A549 (cell line): Measurements from ENCODE around the gene EXOG. TPM values are rescaled to one million over a fixed set of nuclear protein-coding genes. Genes with fewer than 3 reads are reported as not detected.

Experiments used
- ATAC-seq, 2 experiments: fragments of 200-7000 bp in 1 of 2; fragments of >200 bp in 1 of 2; cut with Nextera tagmentation in 1 of 2; cut with Tn5 transposase in 1 of 2; 3 replicates each; pipeline versions ENCODE4 v1.8.0 to v1.9.1; 2018 to 2020; ENCODE audit warnings: mild to moderate bottlenecking in 1 of 2, moderate library complexity in 1 of 2
- CTCF ChIA-PET: fragments of 300-600 bp; sonication (Branson Sonifier 250); formaldehyde crosslinking; extraction: SDS; loops from one replicate; lab custom pipeline; 2021; ENCODE audit warnings: antibody characterized with exemption, inconsistent platforms; lab: Yijun Ruan, JAX
- POLR2A ChIA-PET: fragments of 350-600 bp; formaldehyde crosslinking; extraction: SDS; loops from one replicate; lab custom pipeline; 2021; ENCODE audit warnings: antibody characterized with exemption, inconsistent platforms; lab: Yijun Ruan, JAX
- DNase-seq, 2 experiments: peaks; one replicate each; pipeline versions ENCODE4 v3.0.0 to v3.0.0-alpha.2; 2011 to 2016; ENCODE audit warnings: low read depth in 1 of 2, low spot score in 1 of 2
- FAIRE-seq: peaks from 2 replicates; lab custom pipeline; 2011; peaks lifted over from hg19 to GRCh38; lab: Jason Lieb, UNC
- H3K27ac ChIP-seq, 2 experiments: fragments of >200 bp; sonication (Bioruptor Twin); formaldehyde crosslinking; 3 replicates each; pipeline ENCODE4 v1.5.1; 2016 to 2017
- H3K4me1 ChIP-seq: fragments of >200 bp; sonication (Bioruptor Twin); formaldehyde crosslinking; 3 replicates; pipeline ENCODE4 v1.6.1; 2016
- H3K4me2 ChIP-seq: fragments of >200 bp; sonication (Bioruptor Twin); formaldehyde crosslinking; 3 replicates; pipeline ENCODE4 v1.6.1; 2016
- H3K4me3 ChIP-seq: fragments of >200 bp; sonication (Bioruptor Twin); formaldehyde crosslinking; 3 replicates; pipeline ENCODE4 v1.5.1; 2016
- H3K9me3 ChIP-seq: fragments of >200 bp; sonication (Bioruptor Twin); formaldehyde crosslinking; 3 replicates; pipeline ENCODE4 v1.6.1; 2016
- BHLHE40 ChIP-seq: IDR thresholded peaks from 2 replicates; pipeline ENCODE4 v1.6.1; 2012; ENCODE audit warnings: low read depth, low read length, inconsistent platforms
- CBX2 ChIP-seq: fragments of 200-600 bp; sonication (generic); IDR thresholded peaks from 2 replicates; pipeline ENCODE4 v1.6.1; 2016; ENCODE audit warnings: low read depth, mild to moderate bottlenecking, borderline replicate concordance
- CBX8 ChIP-seq: fragments of 200-600 bp; sonication (generic); IDR thresholded peaks from 2 replicates; pipeline ENCODE4 v1.6.1; 2016
- CEBPB ChIP-seq, 2 experiments: fragments of >200 bp in 1 of 2; sonication (Bioruptor Twin) in 1 of 2; formaldehyde crosslinking in 1 of 2; IDR thresholded peaks; 2 replicates each; pipeline ENCODE4 v1.6.1; 2012 to 2016
- CHD2 ChIP-seq: fragments of 150-350 bp; IDR thresholded peaks from 2 replicates; pipeline ENCODE4 v1.6.1; 2014; ENCODE audit warnings: low read length; ENCODE audit not compliant: partially characterized antibody
- CTCF ChIP-seq: fragments of >200 bp; sonication (Bioruptor Twin); formaldehyde crosslinking; IDR thresholded peaks from 3 replicates; pipeline ENCODE4 v1.5.1; 2016
- EP300 ChIP-seq, 2 experiments: fragments of >200 bp; sonication (Bioruptor Twin); formaldehyde crosslinking; IDR thresholded peaks; 2 replicates in 1 of 2; 3 replicates in 1 of 2; pipeline ENCODE4 v1.6.1; 2016 to 2017
- ESRRA ChIP-seq: fragments of 150-350 bp; IDR thresholded peaks from 2 replicates; pipeline ENCODE4 v1.6.1; 2014; ENCODE audit warnings: mild to moderate bottlenecking, low read length, borderline replicate concordance
- FOSB ChIP-seq: fragments of 250-450 bp; sonication (Bioruptor Pico); IDR thresholded peaks from 2 replicates; pipeline ENCODE4 v1.5.0; 2020; ENCODE audit warnings: mild to moderate bottlenecking, moderate library complexity
- FOSL2 ChIP-seq, 2 experiments: fragments of 450-650 bp in 1 of 2; fragments of >200 bp in 1 of 2; sonication (Bioruptor Twin) in 1 of 2; formaldehyde crosslinking; IDR thresholded peaks; 2 replicates each; pipeline versions ENCODE4 v1.5.0 to v1.6.1; 2016 to 2020; ENCODE audit warnings: mild to moderate bottlenecking in 1 of 2, moderate library complexity in 1 of 2
- FOXS1 ChIP-seq: fragments of 250-450 bp; sonication (Bioruptor Pico); IDR thresholded peaks from 2 replicates; pipeline ENCODE4 v1.5.0; 2020; ENCODE audit warnings: mild to moderate bottlenecking, moderate library complexity
- HES2 ChIP-seq: fragments of >200 bp; sonication (Bioruptor Twin); formaldehyde crosslinking; IDR thresholded peaks from 2 replicates; pipeline ENCODE4 v1.6.1; 2016
- HMGXB4 ChIP-seq: fragments of 250-450 bp; sonication (Bioruptor Pico); IDR thresholded peaks from 2 replicates; pipeline ENCODE4 v1.5.0; 2021; ENCODE audit warnings: mild to moderate bottlenecking, moderate library complexity, borderline replicate concordance
- JUNB ChIP-seq: fragments of >200 bp; sonication (Bioruptor Twin); formaldehyde crosslinking; IDR thresholded peaks from 2 replicates; pipeline ENCODE4 v1.6.1; 2016
- MAFK ChIP-seq: fragments of 450-650 bp; IDR thresholded peaks from 2 replicates; pipeline ENCODE4 v1.6.1; 2014; ENCODE audit not compliant: partially characterized antibody
- MAZ ChIP-seq: fragments of 150-350 bp; IDR thresholded peaks from 2 replicates; pipeline ENCODE4 v1.6.1; 2014; ENCODE audit warnings: antibody characterized with exemption, low read depth, low read length, borderline replicate concordance
- NFE2L2 ChIP-seq: fragments of 150-350 bp; conservative IDR thresholded peaks from 2 replicates; pipeline ENCODE4 v1.6.1; 2014; ENCODE audit warnings: low read length
- NPAS2 ChIP-seq: fragments of 250-450 bp; sonication (Bioruptor Pico); IDR thresholded peaks from 2 replicates; pipeline ENCODE4 v1.8.0; 2022; ENCODE audit warnings: mild to moderate bottlenecking, moderate library complexity, borderline replicate concordance
- NR3C1 ChIP-seq: fragments of >200 bp; sonication (Bioruptor Twin); formaldehyde crosslinking; IDR thresholded peaks from 3 replicates; pipeline ENCODE4 v1.6.1; 2017
- POLR2A ChIP-seq: IDR thresholded peaks from 2 replicates; pipeline ENCODE4 v1.6.1; 2012; ENCODE audit warnings: mild to moderate bottlenecking, low read length
- RNF2 ChIP-seq: fragments of 200-600 bp; sonication (generic); IDR thresholded peaks from 2 replicates; pipeline ENCODE4 v1.6.1; 2016; ENCODE audit warnings: low read depth, mild to moderate bottlenecking, antibody characterized with exemption, moderate library complexity, borderline replicate concordance
- SMC3 ChIP-seq: fragments of >200 bp; sonication (Bioruptor Twin); formaldehyde crosslinking; IDR thresholded peaks from 3 replicates; pipeline ENCODE4 v1.6.1; 2018; ENCODE audit warnings: inconsistent platforms
- TP53 ChIP-seq: fragments of 250-450 bp; sonication (Bioruptor Pico); IDR thresholded peaks from 2 replicates; pipeline ENCODE4 v1.5.0; 2021; ENCODE audit warnings: mild to moderate bottlenecking, moderate library complexity
- ZFP36 ChIP-seq: fragments of 450-650 bp; IDR thresholded peaks from 2 replicates; pipeline ENCODE4 v1.6.1; 2014; ENCODE audit warnings: borderline replicate concordance; ENCODE audit not compliant: partially characterized antibody
- ZSCAN20 ChIP-seq: fragments of 250-450 bp; sonication (Bioruptor Pico); IDR thresholded peaks from 2 replicates; pipeline ENCODE4 v1.8.0; 2022; ENCODE audit warnings: mild to moderate bottlenecking, moderate library complexity
- WGBS: methylation state at CpG from one replicate; pipeline ENCODE4 v1.1.6; 2017; ENCODE audit errors: missing lambda C conversion rate; 5-methylcytosine and 5-hydroxymethylcytosine counted together
- polyA plus RNA-seq, 4 experiments: library from polyadenylated mRNA; depleted of rRNA in 3 of 4; stranded (reverse); fragments of >200 nt; fragmentation: RNase III in 1 of 4; extraction: RNeasy Plus Mini Kit Qiagen cat#74134 plus additional on column Dnase treatment in 1 of 4; gene quantifications; 2 replicates in 3 of 4; 3 replicates in 1 of 4; pipeline ENCODE4 v1.2.3, GENCODE V29; 2011 to 2017
- TF ChIP-seq, protein P1 (sequence below): fragments of 450-650 bp; IDR thresholded peaks from 2 replicates; pipeline ENCODE4 v1.6.1; 2014; ENCODE audit warnings: antibody characterized with exemption
- TF ChIP-seq, protein P2 (sequence below): IDR thresholded peaks from 2 replicates; pipeline ENCODE4 v1.6.1; 2012; ENCODE audit warnings: low read depth, borderline replicate concordance

The EXOG gene
- polyA plus RNA-seq, 2 of the 4 experiments (the other 2 are of a cell fraction), result 11.2 to 17.1 TPM

GRCh38 chr3:38482951-38483350 lies 13.2 kb upstream of the EXOG start (continued):
- no peak for TF ChIP-seq HMGXB4
- TF ChIP-seq EP300 (IDR thresholded peaks at IDR 0.05), result no peak
- no peak for TF ChIP-seq ESRRA
- TF ChIP-seq HES2, result no peak

- Histone ChIP-seq H3K4me2 (no peak overlapping the region), H3K4me3 (no peak overlapping the region), H3K9me3 (no peaks in the 10 kb centered on the region), H3K27ac (no peak overlapping the region), H3K4me1 (no peaks in the 10 kb centered on the region)
- 91% methylated on average over 3 of the region's 3 CpGs for WGBS
- ChIA-PET POLR2A (no interaction called here), CTCF (interaction anchor here (0.7 to 1.3 kb wide), 4 partner anchors 9 to 483 kb away, joined by 3 to 4 read pairs (median 4); partner anchors contain the start of genes EXOG and XYLB)
- no peak for DNase-seq
- FAIRE-seq, result no peak
- no peak for ATAC-seq
- TF ChIP-seq JUNB, result no peak
- TF ChIP-seq NFE2L2, result no peak
- no peak for TF ChIP-seq NR3C1
- no peak for TF ChIP-seq TP53
- no peak for TF ChIP-seq RNF2
- TF ChIP-seq POLR2A, result no peak
- TF ChIP-seq CEBPB (IDR thresholded peaks at IDR 0.05), result no peak
- no peak for TF ChIP-seq FOSL2 (IDR thresholded peaks at IDR 0.05)
- TF ChIP-seq FOSL2 (CRISPR knock-in tag; IDR thresholded peaks at IDR 0.05), result no peak
- TF ChIP-seq MAFK, result no peak
- TF ChIP-seq NPAS2 (CRISPR knock-in tag), result no peak
- no peak for TF ChIP-seq FOXS1 (CRISPR knock-in tag)
- no peak for TF ChIP-seq ZSCAN20 (CRISPR knock-in tag)
Measured at GRCh38 chr3:38487323-38487722, 8.8 kb upstream of the EXOG start.

DNA sequence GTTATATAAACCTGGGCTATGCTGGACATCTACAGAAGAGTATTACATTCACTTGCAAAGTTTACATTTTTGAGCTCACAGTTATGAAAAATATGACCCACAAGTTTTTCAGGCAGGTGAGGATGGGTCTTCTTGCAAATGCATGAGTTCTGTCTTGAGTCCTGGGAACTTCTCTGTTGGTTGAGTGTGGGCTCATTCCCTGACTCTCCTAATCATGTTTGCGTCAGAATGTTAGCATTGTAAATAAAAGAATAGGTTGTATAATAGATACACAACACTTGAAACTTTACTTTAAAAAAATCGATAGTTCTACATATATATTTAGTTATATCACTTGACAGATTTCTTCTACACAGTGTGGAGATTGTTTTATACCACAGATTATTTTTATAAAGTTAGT lies 7.2 kb upstream of the EXOG start:
- no peak for ATAC-seq
- Histone ChIP-seq H3K4me1 (no peaks in the 10 kb centered on the region), H3K4me2 (no peak overlapping the region), H3K27ac (no peak overlapping the region), H3K9me3 (no peaks in the 10 kb centered on the region), H3K4me3 (no peak overlapping the region)
- DNase-seq, result no peak
- WGBS, result 82% methylated on average over 2 of the region's 2 CpGs
- CTCF ChIA-PET, result interaction anchor here (0.7 to 2.5 kb wide), 6 partner anchors 8 to 511 kb away, joined by 3 to 12 read pairs (median 5); no protein-coding TSS in a partner anchor
- TF ChIP-seq SMC3 (no peak), NR3C1 (no peak), FOSL2 (IDR thresholded peaks at IDR 0.05) (no peak), FOSL2 (CRISPR knock-in tag; IDR thresholded peaks at IDR 0.05) (no peak), CBX2 (no peak), MAZ (no peak), CBX8 (no peak), NPAS2 (CRISPR knock-in tag) (no peak), FOXS1 (CRISPR knock-in tag) (no peak), BHLHE40 (no peak), HES2 (no peak), FOSB (CRISPR knock-in tag) (no peak), HMGXB4 (no peak), EP300 (IDR thresholded peaks at IDR 0.05) (no peak), CTCF (no peak), CHD2 (no peak), ZFP36 (no peak)
- TF ChIP-seq, protein P1, sequence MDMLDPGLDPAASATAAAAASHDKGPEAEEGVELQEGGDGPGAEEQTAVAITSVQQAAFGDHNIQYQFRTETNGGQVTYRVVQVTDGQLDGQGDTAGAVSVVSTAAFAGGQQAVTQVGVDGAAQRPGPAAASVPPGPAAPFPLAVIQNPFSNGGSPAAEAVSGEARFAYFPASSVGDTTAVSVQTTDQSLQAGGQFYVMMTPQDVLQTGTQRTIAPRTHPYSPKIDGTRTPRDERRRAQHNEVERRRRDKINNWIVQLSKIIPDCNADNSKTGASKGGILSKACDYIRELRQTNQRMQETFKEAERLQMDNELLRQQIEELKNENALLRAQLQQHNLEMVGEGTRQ, result no peak
- TF ChIP-seq, protein P2, sequence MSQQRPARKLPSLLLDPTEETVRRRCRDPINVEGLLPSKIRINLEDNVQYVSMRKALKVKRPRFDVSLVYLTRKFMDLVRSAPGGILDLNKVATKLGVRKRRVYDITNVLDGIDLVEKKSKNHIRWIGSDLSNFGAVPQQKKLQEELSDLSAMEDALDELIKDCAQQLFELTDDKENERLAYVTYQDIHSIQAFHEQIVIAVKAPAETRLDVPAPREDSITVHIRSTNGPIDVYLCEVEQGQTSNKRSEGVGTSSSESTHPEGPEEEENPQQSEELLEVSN, result no peak
- POLR2A ChIA-PET, result no interaction called here
- FAIRE-seq, result no peak
